ENCODE measurements around the gene KRT14. TPM values are rescaled to one million over a fixed set of nuclear protein-coding genes. Genes with fewer than 3 reads are reported as not detected.

Gene KRT14
- total RNA-seq, 1 experiment from 2014 or later, result 0.15 TPM

GRCh38 chr17:41575336-41575735 is 11.4 kb downstream of the KRT14 start:
- intact Hi-C loops (cut with micrococcal nuclease), result no loop called here
- ChIA-PET POLR2A (ENCODE audit: unreplicated experiment) (no interaction called here), CTCF (no interaction called here)
- Histone ChIP-seq H3K4me2 (ENCODE audit: low read length) (no peak overlapping the region), H3K4me3 (ENCODE audit: low read length) (no peak overlapping the region), H3K9me2 (replicated peaks; ENCODE audit: low read length) (no peaks in the 10 kb centered on the region), H3K79me2 (ENCODE audit: low read length) (no peaks in the 10 kb centered on the region), H3K9ac (ENCODE audit: low read length) (no peak overlapping the region), H3K27ac (ENCODE audit: low read length) (no peak overlapping the region), H4K20me1 (ENCODE audit: low read length) (no peaks in the 10 kb centered on the region), H3K4me1 (ENCODE audit: insufficient read depth, low read length) (peaks cover 19% of the 10 kb centered on the region), H3K27me3 (ENCODE audit: low read length) (no peaks in the 10 kb centered on the region), H3K36me3 (ENCODE audit: low read depth, low read length) (no peaks in the 10 kb centered on the region), H3F3A (ENCODE audit: low read length, unreplicated experiment) (no peaks in the 10 kb centered on the region), H3K9me3 (ENCODE audit: low read length) (no peaks in the 10 kb centered on the region), H2AFZ (ENCODE audit: low read length) (no peak overlapping the region)
- ATAC-seq (no peak), DNase-seq (no peak)
- no TSS peak for BruUV-seq (replicated peaks)
- no peak for TF ChIP-seq CTCF (conservative IDR thresholded peaks at IDR 0.05; ENCODE audit: low read depth, low read length)
- TF ChIP-seq EZH2 (IDR thresholded peaks at IDR 0.05; ENCODE audit: low read length, unreplicated experiment), result no peak

DNA sequence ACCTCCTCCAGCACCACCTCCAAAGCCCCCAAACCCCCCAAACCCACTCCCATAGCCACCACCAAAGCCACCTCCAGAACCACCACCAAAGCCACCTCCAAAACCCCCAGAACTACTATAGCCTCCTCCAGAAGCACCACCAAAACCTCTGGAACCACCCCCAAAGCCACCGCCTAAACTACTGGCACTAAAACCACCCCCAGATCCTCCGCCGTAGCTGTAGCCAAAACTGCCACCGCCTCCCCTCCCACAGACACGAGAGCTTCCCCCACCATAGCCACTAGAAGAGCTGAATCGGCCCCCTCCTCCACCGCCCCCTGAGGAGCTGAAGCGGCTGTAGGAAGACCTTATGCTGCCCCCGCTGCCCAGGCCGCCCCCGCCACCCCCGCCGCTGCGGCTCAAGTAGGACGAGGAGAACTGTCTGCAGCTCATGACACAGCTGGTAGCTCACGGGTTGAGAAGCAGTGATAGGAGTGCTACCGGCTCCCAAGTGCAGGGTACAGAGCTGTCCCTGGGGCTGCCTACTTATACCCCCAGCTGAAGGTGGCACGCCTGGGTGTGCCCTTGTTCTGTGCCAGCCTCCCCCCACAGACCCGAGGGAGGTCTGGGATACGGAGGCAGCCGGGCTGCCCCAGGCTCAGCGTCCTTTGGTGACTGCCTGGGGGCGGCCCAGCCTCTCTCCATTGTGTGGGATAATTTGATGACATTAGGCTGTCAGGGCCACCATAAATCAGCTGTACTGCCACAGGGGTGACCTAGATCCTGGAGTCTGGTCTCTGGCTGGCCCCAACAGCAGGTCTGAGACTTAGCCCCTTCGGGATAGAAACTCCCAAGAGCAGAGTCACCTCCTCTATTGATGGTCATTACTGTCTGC is 14.9 kb downstream of the KRT14 start, which contains the start of gene KRT9:
Gene KRT9 (minus strand): TSS at position 499 of the 874 bp plus-strand sequence. CDS start 67 bp downstream, at position 432.
- Histone ChIP-seq H3K79me2 (ENCODE audit: low read length) (no peaks in the 10 kb centered on the region), H2AFZ (ENCODE audit: low read length) (no peak within 1 kb of the TSS), H3K9ac (ENCODE audit: low read length) (no peak within 1 kb of the TSS), H3K9me3 (ENCODE audit: low read length) (no peaks in the 10 kb centered on the region), H3K9me2 (replicated peaks; ENCODE audit: low read length) (no peaks in the 10 kb centered on the region), H3K27ac (ENCODE audit: low read length) (no peak within 1 kb of the TSS), H3K4me1 (ENCODE audit: insufficient read depth, low read length) (peaks cover 6% of the 10 kb centered on the region), H3K27me3 (ENCODE audit: low read length) (no peaks in the 10 kb centered on the region), H3F3A (ENCODE audit: low read length, unreplicated experiment) (no peaks in the 10 kb centered on the region), H3K36me3 (ENCODE audit: low read depth, low read length) (no peaks in the 10 kb centered on the region), H4K20me1 (ENCODE audit: low read length) (no peaks in the 10 kb centered on the region), H3K4me3 (ENCODE audit: low read length) (no peak within 1 kb of the TSS), H3K4me2 (ENCODE audit: low read length) (no peak within 1 kb of the TSS)
- ChIA-PET POLR2A (ENCODE audit: unreplicated experiment) (no interaction called here), CTCF (no interaction called here)
- DNase-seq (no peak), ATAC-seq (no peak)
- BruUV-seq (replicated peaks), result no TSS peak
- intact Hi-C loops (cut with micrococcal nuclease), result no loop called here
- TF ChIP-seq EZH2 (IDR thresholded peaks at IDR 0.05; ENCODE audit: low read length, unreplicated experiment) (no peak), EZH2phosphoT487 (IDR thresholded peaks at IDR 0.05; ENCODE audit: borderline replicate concordance, low read length) (no peak), CTCF (conservative IDR thresholded peaks at IDR 0.05; ENCODE audit: low read depth, low read length) (no peak)

DNA sequence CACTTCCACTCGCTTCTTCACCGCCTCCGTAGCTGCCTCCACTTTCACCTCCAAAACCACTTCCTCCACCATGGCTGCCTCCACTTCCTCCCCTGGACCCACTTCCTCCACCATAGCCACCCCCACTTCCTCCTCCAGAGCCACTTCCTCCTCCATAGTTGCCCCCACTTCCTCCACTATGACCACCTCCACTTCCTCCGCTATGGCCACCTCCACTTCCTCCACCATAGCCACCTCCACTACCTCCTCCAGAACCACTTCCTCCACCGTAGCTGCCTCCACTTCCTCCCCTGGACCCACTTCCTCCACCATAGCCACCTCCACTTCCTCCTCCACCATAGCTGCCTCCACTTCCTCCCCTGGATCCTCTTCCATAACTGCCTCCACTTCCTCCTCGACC is 19.4 kb downstream of the KRT14 start:
- ChIA-PET CTCF (no interaction called here), POLR2A (ENCODE audit: unreplicated experiment) (no interaction called here)
- BruUV-seq (replicated peaks), result no TSS peak
- Histone ChIP-seq H3K4me2 (ENCODE audit: low read length) (no peak overlapping the region), H3F3A (ENCODE audit: low read length, unreplicated experiment) (no peaks in the 10 kb centered on the region), H3K4me1 (ENCODE audit: insufficient read depth, low read length) (no peaks in the 10 kb centered on the region), H2AFZ (ENCODE audit: low read length) (no peak overlapping the region), H3K27me3 (ENCODE audit: low read length) (no peaks in the 10 kb centered on the region), H3K9ac (ENCODE audit: low read length) (no peak overlapping the region), H3K9me3 (ENCODE audit: low read length) (no peaks in the 10 kb centered on the region), H4K20me1 (ENCODE audit: low read length) (no peaks in the 10 kb centered on the region), H3K36me3 (ENCODE audit: low read depth, low read length) (no peaks in the 10 kb centered on the region), H3K79me2 (ENCODE audit: low read length) (no peaks in the 10 kb centered on the region), H3K9me2 (replicated peaks; ENCODE audit: low read length) (no peaks in the 10 kb centered on the region), H3K4me3 (ENCODE audit: low read length) (no peak overlapping the region), H3K27ac (ENCODE audit: low read length) (no peak overlapping the region)
- no peak for ATAC-seq
- no peak for DNase-seq
- TF ChIP-seq EZH2 (IDR thresholded peaks at IDR 0.05; ENCODE audit: low read length, unreplicated experiment) (no peak), EZH2phosphoT487 (IDR thresholded peaks at IDR 0.05; ENCODE audit: borderline replicate concordance, low read length) (no peak), CTCF (conservative IDR thresholded peaks at IDR 0.05; ENCODE audit: low read depth, low read length) (no peak)
- intact Hi-C loops (cut with micrococcal nuclease), result no loop called here
